PC-9 (cell line): ENCODE measurements around the gene POGLUT3.

Experiments used
- EZH2 ChIP-seq: fragments of 200-600 bp; sonication (generic); IDR thresholded peaks from 2 replicates; pipeline ENCODE4 v1.8.0; 2017; ENCODE audit warnings: antibody characterized with exemption, low read depth
- TF ChIP-seq, protein P1 (sequence below): fragments of 200-600 bp; sonication (generic); conservative IDR thresholded peaks from 2 replicates; pipeline ENCODE4 v1.6.1; 2017; ENCODE audit warnings: mixed run types, antibody characterized with exemption, mild to moderate bottlenecking, moderate library complexity

DNA sequence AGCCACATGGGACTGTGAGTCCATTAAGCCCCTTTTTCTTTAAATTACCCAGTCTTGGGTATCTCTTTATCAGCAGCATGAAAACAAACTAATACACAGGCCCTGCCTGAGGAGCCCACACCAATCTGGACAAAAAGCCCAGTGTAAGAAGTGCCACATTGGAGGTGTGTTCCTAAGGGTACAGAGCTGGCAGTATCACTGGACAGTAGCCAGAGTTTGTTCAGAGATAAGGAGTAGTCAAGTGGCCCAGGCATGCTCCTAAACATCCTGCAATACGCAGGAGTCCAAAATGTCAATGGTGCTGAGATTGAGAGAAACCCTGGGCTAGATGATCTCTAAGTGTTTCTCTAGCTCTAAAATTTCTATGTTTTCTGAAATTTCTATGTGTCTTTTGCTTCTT, 27.0 kb upstream of the POGLUT3 start:
- TF ChIP-seq, protein P1, sequence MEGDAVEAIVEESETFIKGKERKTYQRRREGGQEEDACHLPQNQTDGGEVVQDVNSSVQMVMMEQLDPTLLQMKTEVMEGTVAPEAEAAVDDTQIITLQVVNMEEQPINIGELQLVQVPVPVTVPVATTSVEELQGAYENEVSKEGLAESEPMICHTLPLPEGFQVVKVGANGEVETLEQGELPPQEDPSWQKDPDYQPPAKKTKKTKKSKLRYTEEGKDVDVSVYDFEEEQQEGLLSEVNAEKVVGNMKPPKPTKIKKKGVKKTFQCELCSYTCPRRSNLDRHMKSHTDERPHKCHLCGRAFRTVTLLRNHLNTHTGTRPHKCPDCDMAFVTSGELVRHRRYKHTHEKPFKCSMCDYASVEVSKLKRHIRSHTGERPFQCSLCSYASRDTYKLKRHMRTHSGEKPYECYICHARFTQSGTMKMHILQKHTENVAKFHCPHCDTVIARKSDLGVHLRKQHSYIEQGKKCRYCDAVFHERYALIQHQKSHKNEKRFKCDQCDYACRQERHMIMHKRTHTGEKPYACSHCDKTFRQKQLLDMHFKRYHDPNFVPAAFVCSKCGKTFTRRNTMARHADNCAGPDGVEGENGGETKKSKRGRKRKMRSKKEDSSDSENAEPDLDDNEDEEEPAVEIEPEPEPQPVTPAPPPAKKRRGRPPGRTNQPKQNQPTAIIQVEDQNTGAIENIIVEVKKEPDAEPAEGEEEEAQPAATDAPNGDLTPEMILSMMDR, result no peak
- no peak for TF ChIP-seq EZH2
